HG03135 (cell line): ENCODE data around the gene KANTR.

Experiments used
- ATAC-seq: cut with Tn5 transposase; IDR thresholded peaks from one replicate; pipeline ENCODE4 v1.9.1; 2021; ENCODE audit warnings: mild to moderate bottlenecking, moderate library complexity; ENCODE audit not compliant: unreplicated experiment

The KANTR gene

DNA sequence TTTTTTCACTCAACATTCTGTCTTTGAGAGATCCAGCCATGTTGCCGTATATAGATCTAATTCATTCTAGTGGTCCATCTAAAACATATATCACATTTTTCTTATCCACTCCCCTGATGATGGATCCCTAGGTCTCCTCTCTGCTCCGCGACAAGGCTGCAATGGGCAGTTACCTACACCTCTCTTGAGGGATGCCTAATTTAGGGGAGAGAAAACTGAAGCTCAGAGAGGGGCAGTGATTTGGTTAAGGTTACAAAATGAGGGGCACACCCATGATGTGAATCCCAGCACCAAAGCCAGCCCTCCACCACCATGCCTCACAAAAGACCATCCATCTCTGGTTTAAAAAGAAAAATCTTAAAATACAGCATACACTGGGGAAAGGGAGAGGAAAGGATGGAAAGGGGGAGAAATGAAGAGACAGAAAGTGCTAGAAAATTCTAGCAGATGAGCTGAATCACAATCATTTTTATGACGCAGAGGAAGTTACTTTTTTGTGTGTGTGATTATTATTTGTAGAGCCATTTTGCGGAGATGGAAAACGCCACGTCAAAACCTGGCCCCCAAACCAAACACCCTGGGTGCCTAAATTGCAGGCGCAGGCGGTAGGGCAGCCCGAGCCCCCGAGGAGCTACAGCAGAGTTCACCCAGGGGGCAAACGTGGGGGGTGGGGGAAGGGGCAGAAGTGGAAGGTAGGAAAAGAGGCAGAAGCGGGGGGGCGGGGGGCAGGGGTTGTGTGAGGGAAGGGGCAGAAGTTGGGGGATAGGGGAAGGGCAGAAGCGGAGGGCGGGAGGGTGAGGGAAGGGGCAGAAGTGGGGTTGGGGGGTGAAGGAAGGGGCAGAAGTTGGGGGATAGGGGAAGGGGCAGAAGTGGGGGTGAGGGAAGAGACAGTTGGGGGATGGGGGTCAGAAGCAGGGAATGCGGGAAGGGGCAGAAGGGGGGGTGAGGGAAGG is 13.0 kb upstream of the KANTR start:
- ATAC-seq, result no peak

DNA sequence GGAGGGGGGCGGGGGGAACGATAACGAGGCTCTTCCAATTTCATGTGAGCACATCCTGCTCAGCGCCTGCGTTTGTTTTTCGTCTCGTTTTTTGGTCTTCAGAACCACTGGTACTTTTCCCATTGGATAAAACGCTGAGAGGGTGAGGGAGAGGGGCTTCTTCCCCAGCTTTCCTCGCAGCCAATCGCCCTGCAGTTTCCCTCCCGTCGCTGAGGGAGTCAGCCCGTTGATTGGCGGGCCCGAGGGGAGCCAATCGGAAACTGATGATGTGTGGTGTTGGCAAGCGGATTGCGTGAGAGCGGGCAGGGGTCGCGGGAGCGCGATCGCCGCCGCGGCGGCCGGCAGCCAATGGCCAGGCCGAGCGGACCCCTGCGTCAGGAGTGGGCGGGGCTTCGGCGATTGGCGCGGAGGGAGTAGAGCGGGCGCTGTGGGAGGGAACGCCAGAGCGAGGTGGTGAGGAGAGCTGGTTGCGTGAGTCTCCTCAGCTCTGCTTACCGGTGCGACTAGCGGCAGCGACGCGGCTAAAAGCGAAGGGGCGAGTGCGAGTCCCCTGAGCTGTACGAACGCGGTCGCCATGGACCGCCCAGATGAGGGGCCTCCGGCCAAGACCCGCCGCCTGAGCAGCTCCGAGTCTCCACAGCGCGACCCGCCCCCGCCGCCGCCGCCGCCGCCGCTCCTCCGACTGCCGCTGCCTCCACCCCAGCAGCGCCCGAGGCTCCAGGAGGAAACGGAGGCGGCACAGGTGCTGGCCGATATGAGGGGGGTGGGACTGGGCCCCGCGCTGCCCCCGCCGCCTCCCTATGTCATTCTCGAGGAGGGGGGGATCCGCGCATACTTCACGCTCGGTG is 11.8 kb upstream of the KANTR start, which contains the start of gene TSPYL2:
Gene TSPYL2 (plus strand): TSS at position 443 of the 848 bp plus-strand sequence. CDS start 132 bp downstream, at position 575.
- ATAC-seq, result peak; percentile 88

DNA sequence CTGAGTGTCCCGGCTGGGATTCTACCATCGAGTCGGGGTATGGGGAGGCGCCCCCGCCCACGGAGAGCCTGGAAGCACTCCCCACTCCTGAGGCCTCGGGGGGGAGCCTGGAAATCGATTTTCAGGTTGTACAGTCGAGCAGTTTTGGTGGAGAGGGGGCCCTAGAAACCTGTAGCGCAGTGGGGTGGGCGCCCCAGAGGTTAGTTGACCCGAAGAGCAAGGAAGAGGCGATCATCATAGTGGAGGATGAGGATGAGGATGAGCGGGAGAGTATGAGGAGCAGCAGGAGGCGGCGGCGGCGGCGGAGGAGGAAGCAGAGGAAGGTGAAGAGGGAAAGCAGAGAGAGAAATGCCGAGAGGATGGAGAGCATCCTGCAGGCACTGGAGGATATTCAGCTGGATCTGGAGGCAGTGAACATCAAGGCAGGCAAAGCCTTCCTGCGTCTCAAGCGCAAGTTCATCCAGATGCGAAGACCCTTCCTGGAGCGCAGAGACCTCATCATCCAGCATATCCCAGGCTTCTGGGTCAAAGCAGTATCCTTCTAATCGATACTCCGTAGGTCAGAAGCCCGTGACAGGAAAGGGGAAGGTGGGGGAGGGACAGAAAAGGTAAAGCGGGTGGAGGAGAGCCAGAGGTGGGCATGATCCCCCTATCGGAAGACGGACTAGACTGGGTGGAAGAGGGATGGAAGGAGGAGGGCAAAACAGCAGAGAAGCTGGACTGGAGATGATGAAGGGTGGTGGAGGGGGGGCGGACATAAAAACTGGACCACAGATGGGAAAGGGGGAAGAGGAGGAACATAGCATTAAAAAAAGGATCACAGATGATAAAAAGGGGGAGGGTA is 10.9 kb upstream of the KANTR start:
- ATAC-seq, result no peak

DNA sequence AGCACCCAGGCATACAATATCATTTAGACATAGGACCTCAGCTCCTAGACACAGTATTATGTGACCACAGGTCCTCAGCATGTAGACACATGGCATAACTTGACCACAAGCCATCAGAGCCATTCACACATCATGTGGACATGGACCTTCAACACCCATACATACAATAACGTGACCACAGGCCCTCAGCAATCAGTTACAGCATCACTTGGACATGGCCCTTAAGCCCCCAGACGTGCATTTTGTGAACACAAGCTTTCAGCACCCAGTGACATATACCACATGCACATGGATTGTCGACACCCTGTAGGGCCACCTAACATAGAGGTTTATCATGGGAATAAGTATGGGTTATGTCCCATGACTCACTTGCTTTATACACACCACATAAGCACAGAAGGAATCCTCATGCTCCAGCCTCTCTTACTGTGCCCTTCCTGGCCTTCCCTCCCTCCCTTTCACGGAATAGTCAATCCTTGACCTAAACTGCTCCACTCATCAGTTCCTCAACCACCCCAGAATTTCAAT is 9.8 kb upstream of the KANTR start:
- no peak for ATAC-seq

GRCh38 chrX:53084863-53085262 is 9.1 kb upstream of the KANTR start:
- ATAC-seq, result no peak

GRCh38 chrX:53085661-53086229 is 8.2 kb upstream of the KANTR start:
- ATAC-seq, result no peak

DNA sequence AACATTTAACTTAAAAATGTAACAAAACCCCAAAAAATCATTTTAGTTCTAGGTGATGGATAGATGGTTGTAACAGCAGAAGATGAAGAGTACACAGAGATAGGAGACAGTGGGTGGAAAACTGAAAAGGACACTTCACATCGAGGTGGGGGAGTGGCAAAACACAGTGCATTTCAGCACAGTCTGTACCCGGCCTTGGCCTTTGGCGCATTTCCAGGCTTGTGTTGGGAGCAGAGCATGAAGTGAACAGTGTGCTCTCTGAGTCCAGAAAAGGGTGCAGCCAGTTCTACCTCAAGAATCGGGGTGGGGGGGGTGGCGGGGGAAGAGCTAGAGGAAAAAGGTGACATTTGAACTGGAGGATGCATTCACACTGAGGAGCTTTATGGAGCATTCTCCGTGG is 7.5 kb upstream of the KANTR start:
- no peak for ATAC-seq

GRCh38 chrX:53087388-53087831 is 6.5 kb upstream of the KANTR start:
- no peak for ATAC-seq

DNA sequence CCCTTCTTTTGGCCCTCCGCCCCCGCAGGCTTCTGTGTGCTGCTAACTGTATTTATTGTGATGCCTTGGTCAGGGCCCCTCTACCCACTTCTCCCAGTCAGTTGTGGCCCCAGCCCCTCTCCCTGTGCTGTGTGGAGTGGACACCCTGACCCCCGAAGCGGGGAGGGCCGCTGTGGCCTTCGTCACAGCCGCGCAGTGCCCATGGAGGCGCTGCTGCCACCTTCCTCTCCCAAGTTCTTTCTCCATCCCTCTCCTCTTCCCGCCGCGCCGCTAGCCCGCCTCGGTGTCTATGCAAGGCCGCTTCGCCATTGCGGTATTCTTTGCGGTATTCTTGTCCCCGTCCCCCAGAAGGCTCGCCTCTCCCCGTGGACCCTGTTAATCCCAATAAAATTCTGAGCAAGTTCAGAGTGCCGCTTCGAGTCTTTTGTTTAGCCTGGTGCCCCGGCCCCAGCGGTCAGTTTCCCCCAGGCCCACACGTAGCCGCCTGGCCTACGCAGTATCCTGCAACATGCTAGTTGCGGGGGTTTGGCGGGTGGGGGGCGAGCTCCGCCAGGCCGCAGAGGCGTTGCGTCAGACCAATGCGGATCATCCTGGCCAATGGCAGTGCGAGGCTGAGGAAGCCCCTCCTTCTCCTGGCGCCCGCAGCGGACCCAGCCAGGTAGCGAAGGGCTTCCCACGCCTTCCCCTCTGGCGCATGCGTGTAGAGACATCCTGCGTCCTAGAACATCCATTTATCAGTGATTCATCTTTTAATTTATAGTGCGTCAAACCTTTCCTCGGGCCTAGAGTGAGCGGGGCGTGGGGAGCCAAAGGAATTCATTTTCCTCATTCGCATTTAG is 5.6 kb upstream of the KANTR start:
- ATAC-seq, result no peak

DNA sequence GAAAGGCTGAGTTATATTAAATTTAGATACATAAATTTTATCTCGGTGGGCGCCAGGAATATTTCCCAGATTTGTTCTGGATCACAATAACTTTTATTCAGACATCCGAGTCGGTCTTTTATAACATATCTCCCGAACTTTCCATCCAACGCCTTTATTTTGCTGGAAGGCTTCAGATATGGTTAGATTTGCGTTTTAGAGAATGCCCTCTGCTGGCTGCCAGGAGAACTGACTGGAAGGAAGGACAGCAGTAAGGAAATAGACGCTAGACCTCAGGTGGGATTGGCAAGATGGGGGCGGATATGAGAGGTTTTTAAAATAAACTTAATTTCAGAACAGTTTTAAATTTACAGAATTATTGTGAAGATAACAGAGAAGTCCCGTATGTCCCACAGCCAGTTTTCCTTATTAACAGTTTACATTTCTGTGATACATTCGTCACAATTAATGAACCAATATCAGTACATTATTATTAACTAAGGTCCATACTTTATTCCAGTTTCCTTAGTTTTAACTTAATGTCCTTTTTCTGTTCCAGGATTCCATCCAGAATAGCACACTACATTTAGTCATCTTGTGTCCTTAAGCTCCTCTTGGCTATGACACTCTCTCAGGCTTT is 4.6 kb upstream of the KANTR start:
- ATAC-seq, result no peak

GRCh38 chrX:53089925-53090324 is 4.0 kb upstream of the KANTR start:
- ATAC-seq, result no peak

GRCh38 chrX:53091354-53091753 is 2.6 kb upstream of the KANTR start:
- no peak for ATAC-seq

- peak; percentile 48 for ATAC-seq
Measured at GRCh38 chrX:53093177-53093655, 726 bp upstream of the KANTR start.

- no peak for ATAC-seq
Measured at GRCh38 chrX:53094582-53094905, 602 bp downstream of the KANTR start.

- no peak for ATAC-seq
Measured at GRCh38 chrX:53095796-53096195, 1.9 kb downstream of the KANTR start.

DNA sequence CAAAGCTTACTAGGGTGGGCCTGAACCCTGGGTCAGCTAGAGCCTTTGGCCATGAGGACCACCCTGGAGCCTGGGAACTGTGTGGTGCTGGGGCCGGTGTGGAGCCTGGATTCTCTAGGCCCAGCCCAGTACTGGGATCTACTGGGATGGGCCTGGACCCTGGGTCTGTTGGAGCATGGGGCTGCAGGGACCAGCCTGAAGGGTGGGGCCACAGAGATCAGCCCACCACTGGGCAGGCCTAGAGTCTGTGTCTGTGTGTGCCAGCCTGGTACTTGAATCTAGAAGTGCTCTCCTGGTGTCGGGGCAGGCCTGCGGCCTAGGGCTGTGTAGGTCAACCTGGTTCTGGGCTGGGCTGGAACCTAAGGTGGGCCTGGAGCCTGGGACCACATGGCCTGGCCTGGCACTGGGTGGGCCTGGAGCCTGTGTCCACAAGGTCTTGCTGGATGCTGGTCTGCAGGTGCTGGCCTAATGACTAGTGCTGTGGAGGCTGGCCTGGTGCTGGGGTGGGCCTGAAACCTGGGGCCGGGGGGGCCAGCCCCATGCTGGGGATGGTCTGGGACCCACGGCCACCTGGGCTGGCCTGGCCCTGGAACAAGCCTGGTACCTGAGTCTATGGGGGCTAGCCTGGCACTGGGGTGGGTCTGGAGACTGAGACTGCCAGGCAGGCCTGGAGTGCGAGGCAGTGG is 21.1 kb downstream of the KANTR start:
- ATAC-seq, result no peak

GRCh38 chrX:53115550-53115874 is 21.6 kb downstream of the KANTR start:
- no peak for ATAC-seq

- ATAC-seq, result no peak
Measured at GRCh38 chrX:53116101-53116500, 22.2 kb downstream of the KANTR start.
